ENCODE measurements around the gene POGZ. TPM values are rescaled to one million over a fixed set of nuclear protein-coding genes. Genes with fewer than 3 reads are reported as not detected.

Gene POGZ
- total RNA-seq, 1 donor from 2014 or later = 146 TPM

DNA sequence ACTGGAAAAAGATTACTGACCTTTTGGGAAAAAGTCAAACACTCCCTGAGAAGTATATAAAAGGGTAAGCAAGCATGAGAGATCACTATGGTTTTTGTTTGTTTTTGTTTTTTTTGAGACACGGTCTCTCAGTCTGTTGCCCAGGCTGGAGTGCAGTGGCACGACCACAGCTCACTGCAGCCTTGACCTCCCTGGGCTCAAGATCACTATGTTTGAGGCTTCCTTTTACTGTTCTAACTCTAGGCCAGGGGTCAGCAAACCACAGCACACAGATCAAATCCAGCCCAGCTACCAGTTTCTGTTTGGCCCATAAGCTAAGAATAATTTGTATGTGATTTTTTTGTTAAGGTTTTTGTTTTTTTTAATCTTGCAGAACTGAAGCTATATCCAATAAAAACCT, 34.2 kb downstream of the POGZ start:
- Mint-ChIP-seq H3K27ac (ENCODE audit: unreplicated experiment) (no peak overlapping the region), H3K4me3 (ENCODE audit: unreplicated experiment) (no peak overlapping the region), H3K9me3 (ENCODE audit: unreplicated experiment) (peaks cover 2% of the 10 kb centered on the region), H3K36me3 (ENCODE audit: unreplicated experiment) (no peaks in the 10 kb centered on the region), H3K4me1 (ENCODE audit: low read depth, unreplicated experiment) (no peaks in the 10 kb centered on the region), H3K27me3 (ENCODE audit: unreplicated experiment) (peaks cover 4% of the 10 kb centered on the region)
- no peak for DNase-seq
- TF ChIP-seq, protein P1, sequence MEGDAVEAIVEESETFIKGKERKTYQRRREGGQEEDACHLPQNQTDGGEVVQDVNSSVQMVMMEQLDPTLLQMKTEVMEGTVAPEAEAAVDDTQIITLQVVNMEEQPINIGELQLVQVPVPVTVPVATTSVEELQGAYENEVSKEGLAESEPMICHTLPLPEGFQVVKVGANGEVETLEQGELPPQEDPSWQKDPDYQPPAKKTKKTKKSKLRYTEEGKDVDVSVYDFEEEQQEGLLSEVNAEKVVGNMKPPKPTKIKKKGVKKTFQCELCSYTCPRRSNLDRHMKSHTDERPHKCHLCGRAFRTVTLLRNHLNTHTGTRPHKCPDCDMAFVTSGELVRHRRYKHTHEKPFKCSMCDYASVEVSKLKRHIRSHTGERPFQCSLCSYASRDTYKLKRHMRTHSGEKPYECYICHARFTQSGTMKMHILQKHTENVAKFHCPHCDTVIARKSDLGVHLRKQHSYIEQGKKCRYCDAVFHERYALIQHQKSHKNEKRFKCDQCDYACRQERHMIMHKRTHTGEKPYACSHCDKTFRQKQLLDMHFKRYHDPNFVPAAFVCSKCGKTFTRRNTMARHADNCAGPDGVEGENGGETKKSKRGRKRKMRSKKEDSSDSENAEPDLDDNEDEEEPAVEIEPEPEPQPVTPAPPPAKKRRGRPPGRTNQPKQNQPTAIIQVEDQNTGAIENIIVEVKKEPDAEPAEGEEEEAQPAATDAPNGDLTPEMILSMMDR (IDR thresholded peaks at IDR 0.05; ENCODE audit: partially characterized antibody, unreplicated experiment) = no peak

DNA sequence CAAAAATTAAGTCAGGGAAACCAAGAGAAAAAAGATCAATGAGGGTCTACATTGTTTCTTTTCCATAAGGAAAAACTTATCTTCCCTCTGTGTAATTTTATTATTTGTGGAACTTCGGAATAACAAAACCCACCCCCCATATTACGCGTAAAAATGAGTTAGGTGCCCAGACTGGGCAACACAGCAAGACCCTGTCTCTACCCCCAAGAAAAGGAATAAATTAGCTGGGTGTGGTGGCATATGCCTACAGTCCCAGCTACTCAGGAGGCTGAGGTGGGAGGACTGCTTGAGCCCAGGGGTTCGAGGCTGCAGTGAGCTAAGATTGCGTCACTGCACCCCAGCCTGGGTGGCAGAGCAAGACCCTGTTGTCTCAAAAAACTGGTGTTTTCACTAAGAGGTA, 39.5 kb downstream of the POGZ start:
- Mint-ChIP-seq H3K4me1 (ENCODE audit: low read depth, unreplicated experiment) (no peaks in the 10 kb centered on the region), H3K9me3 (ENCODE audit: unreplicated experiment) (peaks cover 1% of the 10 kb centered on the region), H3K4me3 (ENCODE audit: unreplicated experiment) (no peak overlapping the region), H3K27me3 (ENCODE audit: unreplicated experiment) (no peaks in the 10 kb centered on the region), H3K36me3 (ENCODE audit: unreplicated experiment) (no peaks in the 10 kb centered on the region), H3K27ac (ENCODE audit: unreplicated experiment) (no peak overlapping the region)
- TF ChIP-seq, protein P1 (IDR thresholded peaks at IDR 0.05; ENCODE audit: partially characterized antibody, unreplicated experiment) = no peak
- no peak for DNase-seq

DNA sequence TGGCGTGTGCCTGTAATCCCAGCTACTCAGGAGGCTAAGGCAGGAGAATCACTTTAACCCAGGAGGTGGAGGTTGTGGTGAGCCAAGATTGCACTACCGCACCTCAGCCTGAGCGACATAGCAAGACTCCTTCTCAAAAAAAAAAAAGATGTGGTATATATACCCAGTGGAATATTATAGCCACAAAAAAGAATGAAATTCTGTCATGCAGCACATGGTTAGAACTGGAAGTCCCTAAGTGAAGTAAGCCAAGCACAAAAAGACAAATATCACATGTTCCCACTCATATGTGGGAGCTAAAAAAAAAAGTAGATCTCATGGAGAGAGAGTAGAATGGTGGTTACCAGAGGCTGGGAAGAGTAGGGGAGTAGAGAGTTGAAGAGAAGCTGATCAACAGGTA, 41.2 kb downstream of the POGZ start:
- Mint-ChIP-seq H3K4me1 (ENCODE audit: low read depth, unreplicated experiment) (no peaks in the 10 kb centered on the region), H3K27me3 (ENCODE audit: unreplicated experiment) (no peaks in the 10 kb centered on the region), H3K27ac (ENCODE audit: unreplicated experiment) (no peak overlapping the region), H3K36me3 (ENCODE audit: unreplicated experiment) (no peaks in the 10 kb centered on the region), H3K9me3 (ENCODE audit: unreplicated experiment) (peaks cover 1% of the 10 kb centered on the region), H3K4me3 (ENCODE audit: unreplicated experiment) (no peak overlapping the region)
- TF ChIP-seq, protein P1 (IDR thresholded peaks at IDR 0.05; ENCODE audit: partially characterized antibody, unreplicated experiment) = no peak
- DNase-seq = no peak

DNA sequence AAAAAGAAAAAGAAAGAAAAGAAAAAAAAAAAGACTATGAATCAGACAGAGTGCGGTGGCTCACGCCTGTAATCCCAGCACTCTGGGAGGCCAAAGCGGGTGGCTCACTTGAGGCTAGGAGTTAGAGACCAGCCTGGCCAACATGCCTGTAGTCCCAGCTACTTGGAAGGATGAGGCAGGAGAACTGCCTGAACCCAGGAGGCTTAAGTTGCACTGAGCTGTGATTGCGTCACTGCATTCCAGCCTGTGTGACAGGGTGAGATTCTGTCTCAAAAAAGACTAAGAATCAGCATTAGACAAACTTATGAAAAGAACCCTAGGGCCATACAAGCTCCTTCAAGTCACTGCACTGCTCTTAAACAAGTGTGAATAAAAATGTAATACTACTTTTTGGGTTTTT, 43.1 kb downstream of the POGZ start:
- Mint-ChIP-seq H3K9me3 (ENCODE audit: unreplicated experiment) (peaks cover 1% of the 10 kb centered on the region), H3K4me3 (ENCODE audit: unreplicated experiment) (no peak overlapping the region), H3K27ac (ENCODE audit: unreplicated experiment) (no peak overlapping the region), H3K36me3 (ENCODE audit: unreplicated experiment) (no peaks in the 10 kb centered on the region), H3K4me1 (ENCODE audit: low read depth, unreplicated experiment) (no peaks in the 10 kb centered on the region), H3K27me3 (ENCODE audit: unreplicated experiment) (no peaks in the 10 kb centered on the region)
- TF ChIP-seq, protein P1 (IDR thresholded peaks at IDR 0.05; ENCODE audit: partially characterized antibody, unreplicated experiment) = no peak
- DNase-seq = no peak

DNA sequence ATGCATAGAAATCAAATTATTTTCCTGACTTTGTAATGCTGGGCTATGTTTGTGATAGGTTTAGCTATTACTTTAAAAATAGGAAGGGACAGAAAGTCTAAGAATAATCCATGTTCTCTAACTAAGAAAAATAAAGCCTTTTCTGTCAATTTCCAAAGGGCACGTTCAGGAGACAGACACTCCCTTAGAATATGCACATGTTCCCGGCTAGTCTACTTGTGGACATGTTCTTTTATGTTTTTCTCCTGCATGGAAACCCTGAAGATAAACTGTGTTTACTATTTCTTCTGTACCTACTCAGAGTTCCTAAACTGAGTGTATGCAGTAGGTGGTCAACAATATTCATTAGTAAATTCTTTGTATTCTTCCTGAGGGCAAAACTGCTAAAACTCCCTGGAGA, 47.4 kb downstream of the POGZ start:
- no peaks in the 10 kb centered on the region for H3K4me1 Mint-ChIP-seq (ENCODE audit: low read depth, unreplicated experiment)
- no peak for DNase-seq
- no peak overlapping the region for H3K4me3 Mint-ChIP-seq (ENCODE audit: unreplicated experiment)
- TF ChIP-seq, protein P1 (IDR thresholded peaks at IDR 0.05; ENCODE audit: partially characterized antibody, unreplicated experiment) = no peak
- no peak overlapping the region for H3K27ac Mint-ChIP-seq (ENCODE audit: unreplicated experiment)
- H3K9me3 Mint-ChIP-seq (ENCODE audit: unreplicated experiment) = peaks cover 1% of the 10 kb centered on the region
- H3K36me3 Mint-ChIP-seq (ENCODE audit: unreplicated experiment) = no peaks in the 10 kb centered on the region
- H3K27me3 Mint-ChIP-seq (ENCODE audit: unreplicated experiment) = peaks cover 5% of the 10 kb centered on the region
